Activated naive CD4-positive, alpha-beta T cell treated with anti-CD3 and anti-CD28 coated beads, Interleukin-2, amount 50 U/mL, for 72 hours (primary cell): ENCODE measurements around the gene TTLL8. TPM values are rescaled to one million over a fixed set of nuclear protein-coding genes. Genes with fewer than 3 reads are reported as not detected.

Experiments
- ATAC-seq, 2 donors: fragments of 150-1000 bp; cut with Tn5 transposase; 2 replicates each; pipeline ENCODE4 v1.10.0; 2021; ENCODE audit warnings: mild to moderate bottlenecking in 2 of 2, moderate library complexity in 2 of 2
- DNase-seq, 2 donors: peaks; one replicate each; pipeline ENCODE4 v3.0.0; 2021 to 2022; ENCODE audit warnings: low spot score in 2 of 2
- H3K27ac Mint-ChIP-seq, 2 donors: one replicate each; pipeline ENCODE4 v1.8.0; 2022; ENCODE audit warnings: mild to moderate bottlenecking in 2 of 2, mixed read lengths in 2 of 2
- H3K36me3 Mint-ChIP-seq, 2 donors: one replicate each; pipeline ENCODE4 v1.8.0; 2022; ENCODE audit warnings: mixed read lengths in 2 of 2
- H3K9me3 Mint-ChIP-seq, 2 donors: one replicate each; pipeline ENCODE4 v1.8.0; 2022; ENCODE audit warnings: mixed read lengths in 2 of 2
- total RNA-seq, 2 donors: library from RNA; stranded (reverse); gene quantifications; one replicate each; pipeline ENCODE4 v1.2.3, GENCODE V29; 2022

Gene TTLL8
- total RNA-seq, 2 donors from 2014 or later: not detected

GRCh38 chr22:50009251-50009650 lies 48.8 kb downstream of the TTLL8 start:
- no peaks in the 10 kb centered on the region for H3K36me3 Mint-ChIP-seq
- DNase-seq (no peak), ATAC-seq (no peak)
- H3K9me3 Mint-ChIP-seq: no peaks in the 10 kb centered on the region
- no peak overlapping the region for H3K27ac Mint-ChIP-seq

- Mint-ChIP-seq H3K9me3 (no peaks in the 10 kb centered on the region), H3K36me3 (no peaks in the 10 kb centered on the region), H3K27ac (no peak overlapping the region)
- DNase-seq (peak in 1 of 2 donors; percentile 1), ATAC-seq (no peak)
These were observed 49.7 kb downstream of the TTLL8 start for GRCh38 chr22:50008151-50009040.

DNA sequence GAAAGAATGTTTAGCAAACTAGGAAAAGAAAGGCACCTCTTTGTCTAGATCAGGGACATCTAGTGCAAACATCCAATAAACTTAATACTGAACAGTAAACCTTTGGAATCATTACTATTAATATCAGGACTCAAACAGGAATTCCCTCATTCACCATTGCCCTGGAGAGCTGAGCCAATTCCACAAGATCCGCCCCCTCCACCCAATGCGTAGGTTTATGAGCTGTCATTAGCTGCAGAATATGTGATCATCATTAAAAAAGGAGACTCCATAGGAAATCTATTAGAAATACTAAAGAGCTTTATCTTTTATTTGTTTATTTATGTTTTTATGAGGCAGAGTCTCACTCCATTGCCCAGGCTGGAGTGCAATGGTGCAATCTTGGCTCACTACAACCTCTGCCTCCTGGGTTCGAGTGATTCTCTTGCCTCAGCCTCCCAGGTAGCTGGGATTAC lies 51.0 kb downstream of the TTLL8 start:
- Mint-ChIP-seq H3K27ac (no peak overlapping the region), H3K9me3 (no peaks in the 10 kb centered on the region), H3K36me3 (no peaks in the 10 kb centered on the region)
- ATAC-seq (no peak), DNase-seq (no peak)

DNA sequence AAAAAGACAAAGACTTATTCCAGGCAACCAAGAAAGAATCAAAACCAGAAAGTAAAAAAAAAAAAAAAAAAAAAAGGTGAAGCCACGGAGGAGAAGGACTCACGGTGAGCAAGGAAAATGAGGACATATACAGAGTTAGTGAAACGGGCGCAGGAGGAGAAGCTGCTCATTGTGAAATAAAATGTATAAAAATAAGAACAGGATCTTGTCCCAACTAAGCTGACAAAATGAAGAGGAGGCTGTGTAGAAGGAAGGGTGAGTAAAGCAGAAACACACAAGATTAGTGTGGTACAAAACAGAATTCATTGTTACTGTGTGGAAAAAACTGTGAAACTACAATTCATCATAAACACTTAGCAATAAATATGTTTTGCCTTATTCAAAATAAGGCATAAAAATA lies 53.2 kb downstream of the TTLL8 start:
- DNase-seq: peak in 1 of 2 donors; percentile 1
- H3K36me3 Mint-ChIP-seq: no peaks in the 10 kb centered on the region
- peak in 1 of 2 donors; percentile 64 for ATAC-seq
- no peak overlapping the region for H3K27ac Mint-ChIP-seq
- H3K9me3 Mint-ChIP-seq: no peaks in the 10 kb centered on the region

DNA sequence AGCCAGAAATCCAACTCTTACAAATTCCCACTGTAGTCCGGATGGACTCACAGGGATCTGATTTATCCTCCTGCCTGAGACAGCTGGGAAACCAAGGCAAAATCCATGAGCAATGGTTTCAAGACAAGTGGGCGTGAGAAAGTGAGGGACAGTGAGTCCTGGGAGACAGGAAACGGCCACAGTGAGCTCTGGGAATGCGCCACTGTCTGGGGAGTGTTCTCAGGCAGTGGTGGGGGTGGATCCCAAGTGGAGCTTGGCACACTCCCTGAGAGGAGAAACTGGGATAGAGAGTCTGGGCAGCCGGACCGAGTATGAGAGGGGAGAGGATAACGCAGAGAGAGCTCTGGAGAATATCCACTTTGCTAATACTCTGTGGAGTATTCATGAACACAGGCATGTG lies 55.3 kb downstream of the TTLL8 start:
- ATAC-seq: no peak
- no peak overlapping the region for H3K27ac Mint-ChIP-seq
- no peaks in the 10 kb centered on the region for H3K36me3 Mint-ChIP-seq
- no peak for DNase-seq
- no peaks in the 10 kb centered on the region for H3K9me3 Mint-ChIP-seq

GRCh38 chr22:50001388-50002231 lies 56.5 kb downstream of the TTLL8 start:
- no peak overlapping the region for H3K27ac Mint-ChIP-seq
- peak in 1 of 2 donors; percentile 2 for DNase-seq
- no peak for ATAC-seq
- H3K36me3 Mint-ChIP-seq: no peaks in the 10 kb centered on the region
- H3K9me3 Mint-ChIP-seq: no peaks in the 10 kb centered on the region

- DNase-seq: no peak
- no peaks in the 10 kb centered on the region for H3K9me3 Mint-ChIP-seq
- peak overlapping the region in 1 of 2 donors; percentile 63 for H3K27ac Mint-ChIP-seq
- no peak for ATAC-seq
- no peaks in the 10 kb centered on the region for H3K36me3 Mint-ChIP-seq
These were observed 57.3 kb downstream of the TTLL8 start for GRCh38 chr22:50000587-50001387.

GRCh38 chr22:49999946-50000586 lies 58.0 kb downstream of the TTLL8 start:
- DNase-seq (no peak), ATAC-seq (no peak)
- Mint-ChIP-seq H3K27ac (no peak overlapping the region), H3K9me3 (no peaks in the 10 kb centered on the region), H3K36me3 (no peaks in the 10 kb centered on the region)

DNA sequence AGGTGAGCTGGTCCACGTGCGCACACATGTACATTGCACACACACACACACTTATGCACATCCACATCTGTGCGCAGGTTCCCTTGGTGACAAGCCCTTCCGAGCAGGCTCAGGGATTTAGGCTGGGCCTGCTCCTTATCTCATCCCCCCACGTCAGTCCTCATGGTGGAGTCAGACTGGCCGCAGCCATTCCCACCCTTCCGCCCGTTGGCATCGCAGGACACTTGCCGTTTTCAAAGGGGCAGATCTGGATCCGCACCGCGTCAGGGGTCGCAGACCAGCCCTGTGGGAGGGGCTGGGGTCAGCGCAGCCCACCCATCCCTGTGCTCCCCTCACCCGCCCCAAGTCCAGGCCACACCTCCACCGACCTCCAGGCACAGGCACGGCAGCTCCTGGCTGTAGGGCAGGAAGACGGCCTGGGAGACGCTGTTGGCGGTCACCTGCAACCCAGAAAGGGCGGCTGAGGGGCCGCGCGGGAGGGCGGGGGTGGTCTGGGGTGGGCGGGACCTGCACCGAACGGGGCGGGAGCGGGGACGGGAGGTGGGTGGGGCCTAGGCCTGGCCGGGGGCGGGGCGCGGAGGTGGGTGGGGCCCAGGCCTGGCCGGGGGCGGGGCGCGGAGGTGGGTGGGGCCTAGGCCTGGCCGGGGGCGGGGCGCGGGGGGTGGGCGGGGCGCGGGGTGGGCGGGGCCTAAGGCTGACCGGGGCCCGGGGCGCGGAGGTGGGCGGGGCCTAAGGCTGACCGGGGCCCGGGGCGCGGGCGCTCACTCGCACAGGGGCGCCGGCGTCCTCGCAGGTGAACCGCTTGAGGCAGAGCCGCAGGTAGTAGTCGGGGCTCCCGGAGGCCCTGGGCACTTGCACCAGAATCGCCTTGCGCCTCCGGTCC lies 58.8 kb downstream of the TTLL8 start:
- H3K36me3 Mint-ChIP-seq: no peaks in the 10 kb centered on the region
- DNase-seq (no peak), ATAC-seq (peak; percentile 5 to 45)
- no peak overlapping the region for H3K27ac Mint-ChIP-seq
- no peaks in the 10 kb centered on the region for H3K9me3 Mint-ChIP-seq

DNA sequence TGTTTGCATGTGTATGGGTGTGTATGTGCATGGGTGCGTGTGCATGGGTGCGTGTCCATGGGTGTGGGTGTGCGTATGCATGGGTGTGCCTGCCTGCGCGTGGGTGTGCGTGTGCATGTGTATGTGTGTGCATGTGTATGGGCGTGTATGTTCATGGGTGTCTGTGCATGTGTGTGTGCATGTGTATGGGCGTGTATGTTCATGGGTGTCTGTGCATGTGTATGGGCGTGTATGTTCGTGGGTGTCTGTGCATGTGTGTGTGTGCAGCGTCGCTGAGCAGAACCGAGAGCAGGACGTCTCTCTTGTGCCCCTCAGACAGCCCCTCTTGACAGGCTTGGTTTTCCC lies 59.4 kb downstream of the TTLL8 start:
- Mint-ChIP-seq H3K27ac (no peak overlapping the region), H3K36me3 (no peaks in the 10 kb centered on the region), H3K9me3 (no peaks in the 10 kb centered on the region)
- no peak for DNase-seq
- ATAC-seq: no peak

GRCh38 chr22:49997932-49998717 lies 60.0 kb downstream of the TTLL8 start:
- no peak for ATAC-seq
- Mint-ChIP-seq H3K27ac (no peak overlapping the region), H3K9me3 (no peaks in the 10 kb centered on the region), H3K36me3 (no peaks in the 10 kb centered on the region)
- DNase-seq: peak in 1 of 2 donors; percentile 53

DNA sequence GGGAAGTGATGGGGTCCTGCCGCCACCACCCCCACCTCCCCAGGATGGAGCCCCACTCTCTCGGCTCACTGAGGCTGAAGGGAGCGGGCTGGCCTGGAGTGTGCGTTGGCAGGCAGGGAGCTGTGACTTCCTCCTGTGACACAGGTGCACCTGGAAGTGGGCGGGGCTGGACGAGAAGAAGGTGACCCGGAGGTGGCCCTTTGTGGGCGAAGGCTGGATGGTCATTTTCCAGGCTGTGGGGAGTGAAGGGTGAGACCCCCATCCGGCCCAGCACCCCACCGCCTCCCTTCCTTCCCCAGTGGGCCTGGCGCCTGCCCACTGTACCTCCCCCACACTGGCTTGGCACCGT lies 60.9 kb downstream of the TTLL8 start:
- ATAC-seq: no peak

GRCh38 chr22:49996518-49997250 lies 61.4 kb downstream of the TTLL8 start:
- no peak overlapping the region for H3K27ac Mint-ChIP-seq
- ATAC-seq (no peak), DNase-seq (peak; percentile 2 to 51)
- peaks cover 0 to 4% of the 10 kb centered on the region in 2 donors for H3K36me3 Mint-ChIP-seq
- peaks cover 0 to 5% of the 10 kb centered on the region in 2 donors for H3K9me3 Mint-ChIP-seq

More for the DNA sequence above, 60.9 kb downstream of the TTLL8 start:
- Mint-ChIP-seq H3K27ac (no peak overlapping the region), H3K9me3 (no peaks in the 10 kb centered on the region), H3K36me3 (no peaks in the 10 kb centered on the region)
- DNase-seq: peak in 1 of 2 donors; percentile 43

GRCh38 chr22:49996119-49996517 lies 62.0 kb downstream of the TTLL8 start:
- no peak for ATAC-seq
- DNase-seq: peak in 1 of 2 donors; percentile 1
- Mint-ChIP-seq H3K27ac (no peak overlapping the region), H3K9me3 (peaks cover 2 to 11% of the 10 kb centered on the region in 2 donors), H3K36me3 (peaks cover 0 to 5% of the 10 kb centered on the region in 2 donors)
